CD4-positive, alpha-beta T cell treated with Interleukin-6 at 100 ng/mL for 8 hours (primary cell): ENCODE data around the gene PLLP.
"Not testable (repeated sequence)": the region's sequence is repeated elsewhere in the genome, so short reads cannot be mapped to it uniquely, and the experiment has no call there.

ENCODE experiments used
- DNase-seq: peaks from one replicate; pipeline ENCODE4 v3.0.0-alpha.2; 2020; ENCODE audit warnings: mixed read lengths, low spot score

PLLP gene

DNA sequence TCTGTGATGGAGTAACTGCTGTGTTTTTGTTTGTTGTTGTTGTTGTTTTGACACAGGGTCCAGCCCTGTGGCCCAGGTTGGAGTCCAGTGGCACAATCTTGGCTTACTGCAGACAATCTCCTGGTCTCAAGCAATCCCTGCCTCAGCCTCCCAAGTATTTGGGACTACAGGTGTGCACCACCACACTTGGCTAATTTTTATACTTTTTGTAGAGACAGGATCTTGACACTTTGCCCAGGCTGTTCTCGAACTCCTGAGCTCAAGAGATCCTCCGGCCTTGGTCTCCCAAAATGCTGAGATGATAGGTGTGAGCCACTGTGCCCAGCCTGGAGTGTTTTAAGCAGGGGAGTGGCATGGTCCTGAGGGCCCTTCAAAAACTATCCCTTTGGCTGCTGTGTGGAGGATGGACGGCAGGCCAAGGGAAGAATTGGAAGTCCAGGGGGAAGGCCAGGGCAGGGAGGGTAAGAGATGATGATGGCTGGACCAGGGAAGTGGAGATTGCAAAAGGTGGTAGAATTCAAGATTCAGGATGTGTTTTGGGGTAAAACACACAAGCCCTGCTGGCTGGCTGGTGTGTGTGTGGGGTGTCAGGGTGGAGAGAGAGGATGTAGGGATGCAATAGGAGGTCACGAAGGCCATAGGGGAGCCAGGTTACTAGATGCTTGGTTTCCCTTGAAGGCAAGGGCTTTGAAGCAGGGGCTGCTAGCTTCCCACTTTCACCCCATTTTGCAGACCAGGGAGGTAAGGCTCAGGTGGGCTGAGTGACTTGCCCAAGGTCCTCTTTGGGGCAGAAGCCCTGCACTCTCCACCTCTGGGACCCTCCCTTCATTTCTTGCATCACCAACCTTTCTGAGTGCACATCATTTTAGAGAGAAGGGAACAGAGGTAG lies 18.8 kb upstream of the PLLP start:
- DNase-seq, result no peak

DNA sequence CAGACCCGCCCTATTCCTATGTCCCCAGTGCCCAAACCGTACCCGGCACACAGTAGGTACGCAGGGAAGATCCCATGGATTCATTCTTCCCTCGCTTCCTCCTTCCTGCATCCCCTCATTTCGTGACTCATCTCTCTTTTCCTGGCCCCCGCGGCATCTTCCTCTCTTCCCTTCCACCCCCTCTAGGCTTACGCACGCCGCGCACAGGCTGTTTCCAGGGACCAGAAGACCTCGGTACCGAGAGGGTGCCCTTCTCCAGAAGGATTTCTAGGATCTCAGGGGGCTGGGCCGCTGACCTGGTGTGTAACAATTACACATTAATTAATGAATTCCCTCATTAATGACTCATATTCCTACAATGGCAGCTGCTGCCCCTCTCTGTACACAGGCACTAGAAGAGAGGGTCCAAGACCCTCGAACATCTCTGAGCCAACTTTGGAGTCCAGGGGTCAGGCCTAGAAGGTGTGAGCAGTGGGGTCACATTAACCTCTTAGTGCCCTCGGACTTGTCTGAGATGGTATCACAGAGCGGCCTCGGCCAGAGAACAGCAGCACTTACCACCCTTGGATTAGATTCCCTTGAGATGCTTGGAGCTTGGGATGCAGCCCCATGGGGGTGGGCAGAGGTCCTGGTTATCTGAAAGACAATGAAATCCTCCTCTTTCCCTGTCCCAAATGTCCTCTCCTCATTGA lies 16.8 kb upstream of the PLLP start:
- no peak for DNase-seq

DNA sequence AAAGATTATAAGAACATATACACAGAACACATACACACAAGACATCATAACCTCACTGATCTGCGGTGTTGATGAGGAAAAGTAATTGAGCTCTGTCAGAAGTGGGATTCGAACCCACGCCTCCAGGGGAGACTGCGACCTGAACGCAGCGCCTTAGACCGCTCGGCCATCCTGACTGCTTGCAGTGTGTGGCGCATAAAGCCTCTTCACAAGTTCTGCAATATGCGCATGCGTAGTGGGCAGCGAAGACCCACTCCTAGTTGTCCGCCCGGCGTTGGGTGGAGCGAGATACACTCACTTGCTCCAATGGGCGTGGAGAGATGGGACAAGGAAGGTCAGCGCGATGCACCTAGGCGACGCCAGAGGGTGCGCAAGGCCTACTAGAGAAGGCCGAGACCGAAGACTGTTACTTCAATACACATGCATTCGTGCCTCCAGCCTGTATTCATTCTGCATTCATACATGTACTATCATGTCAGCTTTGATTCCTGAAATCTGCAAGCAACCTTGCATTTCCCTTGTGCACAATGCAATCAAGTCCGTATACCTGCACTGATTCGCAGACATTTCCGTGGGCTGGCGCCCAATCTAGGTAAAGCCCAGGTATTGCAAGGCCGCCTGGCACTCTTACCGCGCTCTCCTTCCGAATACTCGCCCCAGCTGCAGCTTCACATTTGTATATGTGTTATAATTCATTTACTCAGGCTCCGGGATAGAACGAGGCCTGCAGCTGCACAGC lies 16.1 kb upstream of the PLLP start:
- DNase-seq, result peak; percentile 99

DNA sequence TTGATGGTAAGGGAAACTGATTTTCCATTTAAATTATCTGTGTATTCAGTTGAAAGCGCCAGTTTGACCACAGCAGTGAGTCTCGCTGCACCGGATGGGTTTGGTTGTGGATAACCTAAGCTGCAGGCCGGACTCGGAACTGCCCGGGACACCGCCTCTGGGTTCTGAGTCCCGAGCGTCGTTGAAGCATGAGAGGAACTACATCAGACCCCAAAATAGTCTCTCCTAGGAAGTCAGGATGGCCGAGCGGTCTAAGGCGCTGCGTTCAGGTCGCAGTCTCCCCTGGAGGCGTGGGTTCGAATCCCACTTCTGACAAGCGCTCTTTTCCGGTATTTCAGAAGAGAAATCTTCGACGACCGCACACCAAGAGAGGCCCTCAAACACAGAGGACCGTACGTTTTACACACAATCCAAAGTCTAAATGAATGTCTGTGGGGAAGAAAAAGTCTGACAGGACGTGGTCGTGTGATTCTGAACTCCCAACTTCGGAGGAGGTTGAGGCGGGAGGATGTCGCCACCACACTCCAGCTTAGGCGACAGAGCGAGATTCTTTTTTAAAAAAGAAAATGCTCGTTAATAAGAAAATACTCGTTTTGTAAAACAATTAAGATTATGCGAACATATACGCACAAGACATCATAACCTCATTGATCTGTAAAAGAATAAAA lies 15.4 kb upstream of the PLLP start:
- DNase-seq, result peak; percentile 79

DNA sequence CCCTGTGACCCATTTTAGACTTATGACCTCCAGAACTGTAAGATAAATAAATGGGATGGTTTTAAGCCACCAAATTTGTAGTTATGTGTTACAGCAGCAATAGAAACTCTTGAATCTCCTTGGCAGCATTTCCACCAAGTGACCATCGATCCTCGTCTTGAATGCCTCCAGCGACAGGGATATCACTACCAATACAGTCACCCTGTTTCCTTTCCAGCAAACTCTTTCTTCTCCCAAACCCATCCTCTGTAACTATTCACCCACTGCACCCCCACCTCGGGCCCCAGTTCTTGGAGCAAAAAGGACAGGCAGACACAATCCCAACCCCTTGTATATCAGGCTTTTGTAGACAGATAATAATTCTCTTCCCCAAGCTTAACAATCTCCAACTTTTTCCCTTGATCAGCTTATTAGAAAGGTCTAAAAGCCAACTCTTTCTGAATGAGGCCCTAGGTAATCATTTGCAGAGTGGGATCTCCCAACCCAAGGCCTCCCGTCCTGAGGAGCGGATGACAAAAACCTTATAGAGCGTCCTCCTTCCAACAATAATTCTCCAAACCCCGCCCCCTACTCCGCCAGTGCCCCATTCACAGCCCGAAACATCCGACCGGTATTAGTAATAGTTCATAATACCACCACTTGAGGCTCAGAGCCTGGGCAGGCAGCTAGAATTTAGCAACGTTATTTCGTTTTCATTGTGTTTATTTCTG lies 14.7 kb upstream of the PLLP start:
- peak; percentile 40 for DNase-seq

DNA sequence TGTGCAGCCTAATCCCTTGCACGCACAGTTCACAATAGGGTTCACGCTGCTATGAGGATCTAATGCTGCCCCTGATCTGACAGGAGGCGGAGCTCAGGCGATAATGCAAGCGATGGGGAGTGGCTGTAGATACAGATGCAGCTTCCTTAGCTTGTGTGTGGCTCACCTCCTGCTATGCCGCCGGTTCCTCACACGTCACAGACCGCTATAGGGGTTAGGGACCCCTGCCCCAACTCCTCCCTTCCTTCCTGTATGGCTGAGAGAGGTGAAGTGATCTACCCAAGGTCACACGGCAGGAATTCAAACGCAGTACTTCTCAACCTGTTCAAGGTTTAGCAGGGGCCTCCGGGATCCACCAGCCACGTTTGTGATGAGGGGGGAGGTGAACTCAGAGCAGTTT lies 13.4 kb upstream of the PLLP start:
- peak; percentile 54 for DNase-seq

DNA sequence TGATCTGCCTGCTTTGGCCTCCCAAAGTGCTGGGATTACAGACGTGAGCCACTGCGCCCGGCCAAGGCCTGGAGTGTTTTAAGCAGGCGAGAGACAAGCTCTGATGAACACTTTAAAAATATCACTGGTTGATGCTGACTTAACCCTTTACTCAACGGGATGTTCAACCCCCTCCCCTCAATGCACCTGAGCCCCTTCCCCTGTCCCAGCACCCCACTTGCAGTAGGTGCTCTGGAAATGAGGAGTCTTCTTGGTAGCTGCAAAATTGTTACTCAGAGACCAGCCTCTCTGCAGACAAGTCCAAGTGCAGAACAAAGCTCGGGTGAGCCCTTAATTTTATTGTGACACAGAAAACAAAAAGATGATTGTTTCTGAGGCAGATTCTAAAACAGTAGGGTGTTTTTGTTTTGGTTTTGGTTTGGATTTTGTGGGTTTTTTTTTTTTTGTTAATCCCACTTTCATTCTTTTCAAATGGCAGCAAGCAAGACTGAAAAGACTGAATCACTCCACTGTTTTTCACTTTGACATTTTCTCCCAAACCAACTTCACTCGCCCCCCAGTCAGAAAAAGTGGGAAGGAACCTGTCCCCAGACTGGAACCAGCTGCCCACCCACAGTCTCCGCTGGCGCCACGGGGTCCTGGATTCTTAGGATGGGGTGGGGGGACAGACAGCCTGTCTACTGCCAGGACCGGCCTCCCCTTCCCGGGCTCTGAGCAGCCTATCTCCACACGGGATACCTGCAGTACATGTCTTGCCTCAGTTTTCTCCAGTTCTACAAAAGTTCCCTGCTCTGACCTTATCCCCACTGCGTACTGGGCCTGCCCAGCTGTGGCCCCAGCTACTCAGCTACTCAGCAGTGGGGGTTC lies 5.2 kb upstream of the PLLP start:
- no peak for DNase-seq

DNA sequence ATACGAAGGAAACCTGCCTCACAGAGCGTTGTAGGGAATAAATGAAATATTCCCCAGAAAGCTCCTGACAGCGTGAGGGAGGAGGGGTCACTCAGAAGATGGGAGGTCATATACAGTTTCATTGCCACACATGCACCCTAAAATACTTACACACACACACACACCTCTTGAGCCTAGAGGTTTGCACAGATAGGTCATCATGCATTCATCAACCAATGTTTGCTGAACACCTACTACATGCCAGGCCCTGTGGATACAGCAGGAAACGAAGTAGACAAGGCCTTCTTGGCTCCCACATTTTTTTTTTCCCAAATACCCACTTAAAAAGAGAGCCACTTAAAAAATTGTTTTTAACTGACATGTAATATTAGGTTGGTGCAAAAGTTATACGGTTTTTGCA lies 907 bp upstream of the PLLP start:
- no peak for DNase-seq

DNA sequence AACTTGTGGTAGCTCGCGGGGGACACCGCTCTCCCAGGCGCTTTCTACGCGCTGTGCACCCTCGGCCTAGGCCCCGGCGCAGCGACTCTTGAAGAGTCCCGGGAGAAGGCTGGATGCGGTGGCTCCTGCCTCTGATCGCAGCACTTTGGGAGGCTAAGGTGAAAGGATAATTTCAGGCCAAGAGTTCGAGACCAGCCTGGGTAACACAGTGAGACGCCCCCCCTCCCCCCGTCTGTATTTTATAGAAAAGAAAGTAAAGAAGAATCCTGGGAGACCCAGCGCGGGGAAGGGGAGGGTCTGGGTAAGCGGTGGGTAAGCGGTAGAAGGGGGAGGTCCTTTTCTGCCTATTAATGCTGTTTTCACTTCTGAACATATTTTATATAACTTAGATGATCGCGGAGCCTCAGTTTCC lies 486 bp upstream of the PLLP start:
- DNase-seq, result no peak

DNA sequence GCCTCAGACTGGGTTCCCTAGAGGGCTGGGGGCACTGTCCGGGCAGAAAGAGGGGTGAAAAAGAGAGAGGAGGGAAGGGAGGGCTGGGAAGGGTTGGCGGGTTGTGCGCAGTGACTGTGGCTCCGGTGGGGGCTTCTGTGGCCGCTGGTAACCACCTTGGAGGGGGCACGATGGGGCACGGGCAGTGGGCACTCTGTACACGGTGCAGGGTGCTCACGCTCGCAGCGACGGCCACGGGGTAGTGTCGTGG lies 588 bp downstream of the PLLP start:
- DNase-seq, result no peak

DNA sequence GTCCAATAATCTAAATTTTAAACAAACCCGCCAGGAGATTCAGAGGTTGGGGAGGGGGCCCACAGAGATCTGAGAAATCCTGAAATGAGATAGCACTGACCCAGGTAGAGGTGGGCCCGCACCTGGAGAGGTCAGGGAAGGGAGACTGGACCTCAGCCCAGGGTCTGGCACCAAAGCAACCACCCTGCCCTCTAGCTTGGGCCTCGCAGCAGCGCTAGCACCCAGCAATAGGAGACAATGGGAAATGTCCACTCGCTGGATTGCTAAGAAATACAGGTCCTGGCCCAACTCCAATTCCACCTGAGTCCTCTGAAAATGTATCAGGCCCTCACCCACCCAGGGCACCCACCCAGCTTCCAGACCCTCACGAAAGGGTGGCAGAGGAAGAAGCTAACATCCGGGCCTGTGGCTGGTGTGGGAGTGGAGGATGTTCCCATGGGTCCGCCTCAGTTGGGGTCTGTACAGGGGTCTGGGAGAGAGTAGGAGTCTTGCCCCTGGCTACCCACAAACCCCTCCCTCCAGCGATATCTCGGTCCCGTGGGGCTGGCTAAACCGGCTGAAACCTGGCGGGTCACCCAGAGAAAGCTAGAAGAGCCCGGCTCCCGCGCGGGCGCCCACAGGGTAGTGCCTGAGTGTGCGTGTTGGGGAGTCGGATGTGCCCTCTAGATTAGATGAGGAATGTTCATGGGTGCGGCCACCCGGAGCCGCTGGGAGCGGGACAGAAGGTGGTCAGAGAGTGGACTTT lies 1.1 kb downstream of the PLLP start:
- DNase-seq, result no peak

DNA sequence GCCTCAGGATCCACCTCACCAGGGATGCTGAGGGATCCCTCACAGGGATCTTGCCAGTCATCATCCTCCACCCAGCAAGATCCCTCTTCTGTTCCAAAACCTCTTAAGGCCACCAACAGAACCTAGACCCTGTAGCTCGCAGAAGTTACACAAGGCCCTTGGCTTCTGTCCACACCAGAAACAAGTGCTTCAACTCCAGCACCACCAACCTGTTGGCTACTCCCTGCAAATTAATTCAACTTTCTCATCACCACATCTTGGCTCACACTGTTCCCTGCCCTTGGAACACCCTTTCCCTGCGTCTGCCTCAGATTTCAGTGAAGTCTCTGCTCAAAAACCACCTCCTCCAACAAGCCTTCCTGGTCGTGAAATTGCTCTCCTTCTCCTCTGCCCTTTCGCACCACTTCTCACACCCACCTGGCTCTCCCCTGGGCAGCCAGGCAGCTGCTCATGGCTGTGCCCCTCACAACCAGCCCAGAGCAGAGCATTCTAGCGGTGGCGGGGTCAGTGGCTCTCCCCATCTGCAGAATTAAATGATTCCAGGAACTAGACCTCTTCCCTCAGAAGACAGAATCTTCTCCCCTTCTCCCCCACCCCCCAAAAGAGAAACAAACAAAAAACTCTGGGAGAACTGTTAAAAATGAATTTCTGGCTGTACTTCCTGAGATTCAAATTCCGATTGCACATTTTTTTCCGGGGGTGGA lies 1.8 kb downstream of the PLLP start:
- DNase-seq, result no peak

DNA sequence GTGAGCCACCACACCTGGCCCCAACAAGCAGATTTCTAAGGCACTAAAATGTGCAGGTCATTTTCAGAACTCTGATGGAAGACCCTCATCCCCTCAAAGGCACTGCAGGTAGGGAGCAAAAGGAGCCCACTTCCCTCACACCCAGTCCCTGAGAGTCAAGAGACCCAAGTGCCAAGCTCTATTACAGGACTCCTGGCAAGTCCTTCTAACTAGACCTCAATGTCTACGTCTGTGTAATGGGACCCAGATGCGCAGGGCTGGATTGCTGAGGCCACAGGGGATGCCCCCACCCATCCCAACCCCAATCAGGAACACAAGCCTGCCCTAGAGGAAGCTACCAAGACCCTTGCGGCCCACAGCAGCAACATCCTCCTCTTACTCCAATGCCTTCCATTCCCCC lies 2.7 kb downstream of the PLLP start:
- no peak for DNase-seq

DNA sequence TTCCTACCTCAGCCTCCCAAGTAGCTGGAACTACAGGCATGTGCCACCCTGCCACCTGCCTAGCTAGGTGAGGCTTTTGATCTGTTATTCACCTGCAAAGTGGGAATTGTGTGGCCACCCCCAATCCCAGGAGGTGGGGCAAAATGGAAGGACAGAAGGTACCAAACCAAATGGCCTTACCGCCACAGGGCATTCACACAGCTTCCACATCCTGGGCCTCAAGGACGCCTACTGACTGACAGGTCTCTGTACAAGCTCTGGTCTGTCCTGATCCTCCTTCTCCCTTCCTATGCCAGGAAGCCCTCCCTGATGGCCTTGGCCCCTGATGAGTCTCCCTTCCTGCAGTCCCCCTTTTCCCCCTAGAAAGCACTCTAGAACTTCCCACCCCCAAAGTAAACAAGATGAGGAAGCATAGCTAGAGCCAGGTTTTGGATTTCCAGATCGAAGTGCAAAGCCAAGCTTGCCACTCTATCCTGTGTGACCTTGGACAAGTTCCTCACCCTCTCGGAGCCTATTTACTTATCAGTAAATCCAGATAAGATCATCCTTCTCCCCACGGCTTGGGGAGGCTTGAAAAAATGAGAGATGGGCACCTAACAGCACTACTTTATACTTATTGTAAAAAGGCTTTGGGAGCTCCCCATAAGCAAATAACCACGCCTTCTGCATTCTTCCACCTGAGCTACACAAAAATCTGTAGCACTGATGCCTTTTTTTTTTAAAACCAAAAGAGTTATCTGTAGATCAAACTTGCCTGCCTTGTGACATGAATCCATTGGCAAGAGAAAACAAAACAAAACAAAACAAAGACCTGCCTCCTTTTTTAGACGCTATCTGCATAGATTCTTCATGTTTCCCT lies 4.5 kb downstream of the PLLP start:
- no peak for DNase-seq

DNA sequence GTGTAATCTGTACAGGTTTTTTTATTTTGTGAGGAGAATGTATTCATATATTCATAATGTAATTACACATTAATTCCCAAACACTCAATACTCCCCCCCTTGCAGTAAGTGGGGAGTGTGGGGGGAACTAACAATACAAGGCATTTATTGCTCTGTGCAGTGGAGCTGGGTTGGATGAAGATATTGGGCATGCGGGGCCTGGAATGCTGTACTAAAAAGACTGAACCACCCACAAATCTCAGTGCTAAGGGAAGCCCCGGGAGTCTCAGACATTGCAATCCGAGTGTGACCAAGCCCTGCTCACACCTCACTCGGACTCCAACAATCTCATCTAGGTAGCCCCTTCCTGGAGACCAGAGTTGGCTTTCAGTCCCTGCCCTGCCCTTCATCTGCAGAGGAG lies 6.0 kb downstream of the PLLP start:
- DNase-seq, result no peak

DNA sequence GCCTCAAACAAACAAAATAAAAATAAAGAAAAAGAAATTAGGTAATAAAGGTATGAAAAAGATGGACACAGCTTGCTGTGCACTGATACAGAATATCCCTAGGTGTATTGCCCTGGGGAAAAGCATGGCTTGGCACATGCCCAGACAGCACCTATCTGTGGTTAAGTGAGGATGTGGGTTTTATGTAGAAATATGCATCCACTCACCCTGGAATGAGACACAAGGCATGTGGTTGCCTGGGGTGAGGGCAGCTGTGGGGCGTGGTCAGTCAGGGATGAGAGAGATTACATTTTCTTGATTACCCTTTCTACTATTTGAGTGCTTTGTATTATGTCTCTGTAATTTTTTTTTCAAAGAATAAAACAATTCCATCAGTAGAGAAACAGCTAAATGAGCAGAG lies 6.9 kb downstream of the PLLP start:
- DNase-seq, result peak; percentile 69

DNA sequence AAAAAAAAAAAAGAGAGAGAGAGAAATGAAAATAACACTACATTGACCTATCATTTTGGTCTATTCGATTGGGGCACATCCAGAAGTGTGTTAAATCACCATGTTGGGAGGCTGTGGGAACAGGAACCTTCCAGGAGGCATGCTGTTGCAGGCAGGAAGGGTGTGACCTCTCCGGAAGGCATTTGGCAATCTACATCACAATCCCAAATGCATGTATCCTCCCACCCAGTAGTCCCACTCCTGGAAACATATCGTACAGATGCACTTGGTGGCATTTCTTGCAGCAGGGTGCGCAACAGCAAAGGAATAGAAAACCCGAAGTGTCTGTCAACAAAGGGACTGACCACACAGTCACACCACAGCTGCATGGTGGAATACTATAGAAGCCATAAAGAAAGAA lies 7.9 kb downstream of the PLLP start:
- DNase-seq, result no peak

DNA sequence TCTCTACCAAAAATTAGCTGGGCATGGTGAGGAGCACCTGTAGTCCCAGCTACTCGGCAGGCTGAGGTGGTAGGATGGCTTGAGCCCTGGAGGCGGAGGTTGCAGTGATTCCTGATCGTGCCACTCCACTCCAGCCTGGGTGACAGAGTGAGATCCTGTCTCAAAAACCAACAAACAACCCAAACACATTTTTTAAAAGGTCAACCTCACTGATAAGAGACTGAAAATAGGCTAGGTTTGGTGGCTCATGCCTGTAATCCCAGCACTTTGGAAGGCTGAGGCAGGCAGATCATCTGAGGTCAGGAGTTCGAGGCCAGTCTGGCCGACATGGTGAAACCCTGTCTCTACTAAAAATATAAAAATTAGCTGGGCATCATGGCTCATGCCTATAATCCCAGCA lies 8.5 kb downstream of the PLLP start:
- DNase-seq, result not testable (repeated sequence)

DNA sequence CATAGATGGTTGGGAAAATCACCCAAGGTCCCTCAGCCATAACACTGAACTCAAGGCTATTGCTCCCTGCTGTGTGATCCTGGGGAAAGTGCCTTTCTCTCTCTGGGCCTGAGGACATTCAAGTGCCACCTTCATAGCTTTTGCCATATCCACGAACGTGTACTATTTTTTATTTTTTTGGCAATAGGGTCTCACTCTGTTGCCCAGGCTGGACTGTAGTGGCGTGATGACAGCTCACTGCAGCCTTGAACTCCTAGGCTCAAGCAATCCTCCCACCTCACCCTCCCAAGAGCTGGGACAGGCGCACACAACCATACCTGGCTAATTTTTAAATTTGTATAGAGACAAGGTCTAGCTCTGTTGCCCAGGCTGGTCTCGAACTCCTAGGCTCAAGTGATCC lies 10.6 kb downstream of the PLLP start:
- no peak for DNase-seq
